Urothelium cell line (cell line): Measurements from ENCODE around the gene SETX.
A peak's percentile ranks its signal among the peaks of the same experiment; 100 is the strongest.

Experiments
- DNase-seq: peaks from one replicate; pipeline ENCODE4 v3.0.0; 2011; ENCODE audit warnings: low spot score, mixed read lengths
- FAIRE-seq: peaks from 2 replicates; lab custom pipeline; 2011; peaks lifted over from hg19 to GRCh38; lab: Jason Lieb, UNC

Gene SETX

GRCh38 chr9:132226571-132227430 is 128.0 kb downstream of the SETX start:
- DNase-seq (no peak), FAIRE-seq (no peak)

GRCh38 chr9:132224645-132225044 is 130.1 kb downstream of the SETX start:
- DNase-seq (no peak), FAIRE-seq (no peak)

GRCh38 chr9:132221941-132222340 is 132.8 kb downstream of the SETX start:
- FAIRE-seq = no peak
- no peak for DNase-seq

GRCh38 chr9:132218208-132218607 is 136.6 kb downstream of the SETX start:
- DNase-seq = no peak
- FAIRE-seq = no peak

- FAIRE-seq = no peak
- DNase-seq = no peak
Measured at GRCh38 chr9:132216861-132217619, 137.7 kb downstream of the SETX start.

- no peak for FAIRE-seq
Measured at GRCh38 chr9:132214027-132214622, 140.7 kb downstream of the SETX start.

GRCh38 chr9:132211570-132211969 is 143.2 kb downstream of the SETX start:
- FAIRE-seq (no peak), DNase-seq (no peak)

More at GRCh38 chr9:132214027-132214622, 140.7 kb downstream of the SETX start:
- peak; percentile 95 for DNase-seq
